Heart left ventricle (tissue), 16 donors: Measurements from ENCODE around the gene ARL8B. TPM values are rescaled to one million over a fixed set of nuclear protein-coding genes. Genes with fewer than 3 reads are reported as not detected.

Source experiments
- ATAC-seq, 4 donors: fragments of 200-7000 bp; cut with Tn5 transposase; one replicate each; pipeline ENCODE4 v1.9.1; 2020 to 2022; ENCODE audit warnings: moderate library complexity in 4 of 4, mild to moderate bottlenecking in 3 of 4, moderate number of reproducible peaks in 1 of 4
- DNase-seq, 5 donors: peaks; one replicate each; pipeline ENCODE4 v3.0.0-alpha.2; 2020
- H3K27ac ChIP-seq, 12 donors: fragments of 200-600 bp; sonication (generic) in 4 of 12; one replicate each; pipeline versions ENCODE4 v1.5.0 to v1.8.0; 2016 to 2022; ENCODE audit warnings: mild to moderate bottlenecking in 2 of 12
- H3K27me3 ChIP-seq, 9 donors: fragments of 200-600 bp; sonication (generic) in 2 of 9; one replicate each; pipeline versions ENCODE4 v1.5.1 to v1.8.0; 2016 to 2022; ENCODE audit warnings: mild to moderate bottlenecking in 3 of 9
- H3K36me3 ChIP-seq, 9 donors: fragments of 200-600 bp; sonication (generic) in 2 of 9; one replicate each; pipeline versions ENCODE4 v1.5.0 to v1.8.0; 2018 to 2022; ENCODE audit warnings: mild to moderate bottlenecking in 2 of 9
- H3K4me1 ChIP-seq, 12 donors: fragments of 200-600 bp; sonication (generic) in 4 of 12; one replicate each; pipeline versions ENCODE4 v1.5.0 to v1.8.0; 2016 to 2022; ENCODE audit warnings: mild to moderate bottlenecking in 3 of 12
- H3K4me3 ChIP-seq, 12 donors: fragments of 200-600 bp; sonication (generic) in 4 of 12; one replicate each; pipeline versions ENCODE4 v1.5.0 to v1.8.0; 2017 to 2022; ENCODE audit warnings: mild to moderate bottlenecking in 9 of 12, moderate library complexity in 4 of 12
- H3K9me3 ChIP-seq, 12 donors: fragments of 200-600 bp; sonication (generic) in 4 of 12; one replicate each; pipeline versions ENCODE4 v1.5.0 to v1.8.0; 2016 to 2022; ENCODE audit warnings: mild to moderate bottlenecking in 1 of 12
- POLR2A ChIP-seq, 2 donors: fragments of 450-650 bp; IDR thresholded peaks; one replicate each; pipeline ENCODE4 v1.6.1; 2017; ENCODE audit warnings: antibody characterized with exemption in 2 of 2, mild to moderate bottlenecking in 2 of 2, moderate library complexity in 2 of 2
- WGBS, 4 donors: extraction: QIAGEN DNeasy Blood & Tissue Kit in 2 of 4; methylation state at CpG; one replicate each; pipeline versions ENCODE4 v1.1.5 to v1.1.7; 2013 to 2018; 5-methylcytosine and 5-hydroxymethylcytosine counted together
- intact Hi-C, 10 donors: fragments of 100-400 bp; cut with DNase I; formaldehyde crosslinking; loops; one replicate each; pipeline versions ENCODE4 v1.11.1 to v1.14.2; 2022
- polyA plus RNA-seq, 2 donors: library from polyadenylated mRNA; stranded (reverse); fragments of 200-250 nt; gene quantifications; one replicate each; pipeline ENCODE4 v1.2.3, GENCODE V29; 2013
- total RNA-seq, 9 donors: library from RNA; depleted of rRNA in 2 of 9; stranded (reverse); fragments of >200 nt in 2 of 9; fragmentation: NEBNext Ultra II Directional in 3 of 9; extraction: Animal tissue kit (Norgen Biotek cat#: 25700) in 3 of 9; gene quantifications; one replicate each; pipeline versions ENCODE4 v1.1.0 to v1.2.4, GENCODE V29; 2016 to 2023
- TF ChIP-seq, protein P1 (sequence below), 12 donors: fragments of 200-600 bp; sonication (generic) in 4 of 12; IDR thresholded peaks; one replicate each; pipeline versions ENCODE4 v1.5.0 to v1.8.0; 2018 to 2022; ENCODE audit warnings: antibody characterized with exemption in 12 of 12, mild to moderate bottlenecking in 5 of 12
- donor health status: ischemic (EF 13 %, LVEDD 7.1; RV severe dilation, severe dysfunction).
- donor health status: healthy with polysubstance abuse.
- donor health status: DM: no; HTN: yes; CAD: no.
- donor health status: DM: no; HTN: no; CAD: no.
- donor health status: ischemic (EF 25% LVEDD 6.9; RV normal size, moderate dysfunction).
- donor health status: ischemic (EF 25% LVEDD 5.7; RV mildly dilated, moderate dysfunction).
- donor health status: healthy.
- donor health status: DM: yes; HTN: yes; CAD: no.
- donor health status: ischemic (EF 35%, LVEDD 5.7; RV mildly dilated, moderate dysfunction).
- donor health status: nonischemic (EF 11% LVEDD 7.7; RV severe dilation, severe dysfunction).
- donor health status: DM: yes; HTN: yes; CAD: no.
- donor health status: PGD.
- donor health status: ischemic (EF 29% LVEDD 5.4; RV normal size, mild dysfunction).
- donor health status: nonischemic (EF 23%, LVEDD 6.1; RV moderate dilation, normal function).

Gene ARL8B
- total and polyA plus RNA-seq, 11 donors = 32.9 to 106 (median 64.0) TPM

- DNase-seq (no peak), ATAC-seq (no peak)
- peaks cover 0 to 29% (median 11%) of the 10 kb centered on the region in 9 donors for H3K36me3 ChIP-seq
- H3K27me3 ChIP-seq = no peaks in the 10 kb centered on the region
- H3K4me3 ChIP-seq = no peak overlapping the region
- intact Hi-C loops = loop anchor here in 2 of 10 donors (10.0 kb wide), 2 partner anchors 1572 to 1582 kb away; no protein-coding TSS in a partner anchor
- H3K9me3 ChIP-seq = no peaks in the 10 kb centered on the region
- no peak for TF ChIP-seq POLR2A (IDR thresholded peaks at IDR 0.05)
- TF ChIP-seq, protein P1, sequence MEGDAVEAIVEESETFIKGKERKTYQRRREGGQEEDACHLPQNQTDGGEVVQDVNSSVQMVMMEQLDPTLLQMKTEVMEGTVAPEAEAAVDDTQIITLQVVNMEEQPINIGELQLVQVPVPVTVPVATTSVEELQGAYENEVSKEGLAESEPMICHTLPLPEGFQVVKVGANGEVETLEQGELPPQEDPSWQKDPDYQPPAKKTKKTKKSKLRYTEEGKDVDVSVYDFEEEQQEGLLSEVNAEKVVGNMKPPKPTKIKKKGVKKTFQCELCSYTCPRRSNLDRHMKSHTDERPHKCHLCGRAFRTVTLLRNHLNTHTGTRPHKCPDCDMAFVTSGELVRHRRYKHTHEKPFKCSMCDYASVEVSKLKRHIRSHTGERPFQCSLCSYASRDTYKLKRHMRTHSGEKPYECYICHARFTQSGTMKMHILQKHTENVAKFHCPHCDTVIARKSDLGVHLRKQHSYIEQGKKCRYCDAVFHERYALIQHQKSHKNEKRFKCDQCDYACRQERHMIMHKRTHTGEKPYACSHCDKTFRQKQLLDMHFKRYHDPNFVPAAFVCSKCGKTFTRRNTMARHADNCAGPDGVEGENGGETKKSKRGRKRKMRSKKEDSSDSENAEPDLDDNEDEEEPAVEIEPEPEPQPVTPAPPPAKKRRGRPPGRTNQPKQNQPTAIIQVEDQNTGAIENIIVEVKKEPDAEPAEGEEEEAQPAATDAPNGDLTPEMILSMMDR (IDR thresholded peaks at IDR 0.05) = no peak
- WGBS, 4 donors = 85 to 90% (median 88%) methylated on average over 10 to 13 of the region's 13 CpGs
- H3K4me1 ChIP-seq = peaks cover 0 to 14% (median 0%) of the 10 kb centered on the region in 12 donors
- H3K27ac ChIP-seq = no peak overlapping the region
These were observed 100.4 kb downstream of the ARL8B start for GRCh38 chr3:5222283-5223005.

- ATAC-seq = no peak
These were observed 104.7 kb downstream of the ARL8B start for GRCh38 chr3:5226783-5227182.

DNA sequence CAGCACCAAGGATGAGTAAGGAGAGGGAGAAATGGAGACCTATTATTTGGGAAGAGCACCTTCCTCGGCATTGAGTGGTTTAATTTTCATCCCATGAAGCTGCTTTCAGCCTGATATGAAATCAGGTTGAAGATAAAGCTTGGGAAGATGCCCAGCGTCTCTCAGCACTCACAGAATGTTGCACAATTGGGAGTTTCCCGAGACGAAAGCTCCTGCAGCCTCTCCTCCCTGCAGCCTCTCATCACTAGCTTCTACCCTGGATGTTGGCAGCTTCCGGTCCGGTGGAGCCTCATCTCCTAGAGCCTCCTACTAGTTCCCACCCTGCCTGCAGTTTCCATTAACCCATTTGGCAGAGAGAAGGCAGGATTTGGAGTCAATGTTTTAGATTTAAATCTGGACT is 105.7 kb downstream of the ARL8B start:
- Histone ChIP-seq H3K9me3 (no peaks in the 10 kb centered on the region), H3K36me3 (no peaks in the 10 kb centered on the region), H3K27ac (no peak overlapping the region), H3K27me3 (peaks cover 0 to 3% (median 0%) of the 10 kb centered on the region in 9 donors), H3K4me3 (no peak overlapping the region), H3K4me1 (peaks cover 0 to 11% (median 0%) of the 10 kb centered on the region in 12 donors)
- 26 to 47% (median 35%) methylated on average over 6 of the region's 6 CpGs for WGBS, 4 donors
- DNase-seq (no peak), ATAC-seq (no peak)
- TF ChIP-seq, protein P1 (IDR thresholded peaks at IDR 0.05) = no peak
- intact Hi-C loops = loop anchor here in 2 of 10 donors (10.0 kb wide), 2 partner anchors 1567 to 1577 kb away; no protein-coding TSS in a partner anchor

More at GRCh38 chr3:5226783-5227182, 104.7 kb downstream of the ARL8B start:
- Histone ChIP-seq H3K27ac (no peak overlapping the region), H3K9me3 (no peaks in the 10 kb centered on the region), H3K4me1 (peaks cover 0 to 9% (median 0%) of the 10 kb centered on the region in 12 donors), H3K4me3 (no peak overlapping the region), H3K36me3 (no peaks in the 10 kb centered on the region), H3K27me3 (peaks cover 0 to 3% (median 0%) of the 10 kb centered on the region in 9 donors)
- DNase-seq = no peak
- 35 to 60% (median 51%) methylated on average over 6 of the region's 6 CpGs for WGBS, 4 donors
- TF ChIP-seq, protein P1 (IDR thresholded peaks at IDR 0.05) = peak in 10 of 12 donors; percentile 28 to 63 (median 40)
- no peak for TF ChIP-seq POLR2A (IDR thresholded peaks at IDR 0.05)
- intact Hi-C loops = loop anchor here in 2 of 10 donors (10.0 kb wide), 2 partner anchors 1568 to 1578 kb away; no protein-coding TSS in a partner anchor

DNA sequence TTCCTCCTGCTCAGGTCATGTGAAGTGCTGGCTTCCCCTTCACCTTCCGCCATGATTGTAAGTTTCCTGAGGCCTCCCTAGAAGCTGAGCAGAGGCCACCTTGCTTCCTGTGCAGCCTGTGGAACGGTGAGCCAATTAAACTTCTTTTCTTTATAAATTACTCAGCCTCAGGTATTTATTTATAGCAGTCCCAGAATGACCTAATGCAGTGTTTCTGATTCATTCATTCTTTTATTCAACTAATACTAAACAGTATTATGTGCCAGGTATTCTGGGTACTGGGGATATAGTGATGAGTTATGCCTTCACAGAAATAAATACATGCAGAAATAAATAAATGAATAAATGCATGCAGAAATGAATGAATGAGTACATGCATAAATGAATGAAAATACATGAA is 107.3 kb downstream of the ARL8B start:
- ATAC-seq = no peak
- intact Hi-C loops = loop anchor here in 2 of 10 donors (10.0 kb wide), 2 partner anchors 1565 to 1575 kb away; no protein-coding TSS in a partner anchor
- no peak for DNase-seq

More for the DNA sequence above, 107.3 kb downstream of the ARL8B start:
- Histone ChIP-seq H3K27me3 (peaks cover 0 to 3% (median 0%) of the 10 kb centered on the region in 9 donors), H3K4me1 (peaks cover 0 to 11% (median 0%) of the 10 kb centered on the region in 12 donors), H3K36me3 (no peaks in the 10 kb centered on the region), H3K27ac (no peak overlapping the region), H3K4me3 (no peak overlapping the region), H3K9me3 (no peaks in the 10 kb centered on the region)
- TF ChIP-seq POLR2A (IDR thresholded peaks at IDR 0.05) = no peak
- TF ChIP-seq, protein P1 (IDR thresholded peaks at IDR 0.05) = no peak
- 60 to 74% (median 67%) methylated on average over 2 of the region's 2 CpGs for WGBS, 4 donors
